HG03342 (cell line): ENCODE results near the gene SMIM24.
A peak's percentile ranks its signal among the peaks of the same experiment; 100 is the strongest.
"Not testable (repeated sequence)": the region's sequence is repeated elsewhere in the genome, so short reads cannot be mapped to it uniquely, and the experiment has no call there.

ENCODE experiments used
- ATAC-seq: cut with Tn5 transposase; IDR thresholded peaks from one replicate; pipeline ENCODE4 v1.9.1; 2021; ENCODE audit warnings: mild to moderate bottlenecking, moderate library complexity; ENCODE audit not compliant: unreplicated experiment

The SMIM24 gene

DNA sequence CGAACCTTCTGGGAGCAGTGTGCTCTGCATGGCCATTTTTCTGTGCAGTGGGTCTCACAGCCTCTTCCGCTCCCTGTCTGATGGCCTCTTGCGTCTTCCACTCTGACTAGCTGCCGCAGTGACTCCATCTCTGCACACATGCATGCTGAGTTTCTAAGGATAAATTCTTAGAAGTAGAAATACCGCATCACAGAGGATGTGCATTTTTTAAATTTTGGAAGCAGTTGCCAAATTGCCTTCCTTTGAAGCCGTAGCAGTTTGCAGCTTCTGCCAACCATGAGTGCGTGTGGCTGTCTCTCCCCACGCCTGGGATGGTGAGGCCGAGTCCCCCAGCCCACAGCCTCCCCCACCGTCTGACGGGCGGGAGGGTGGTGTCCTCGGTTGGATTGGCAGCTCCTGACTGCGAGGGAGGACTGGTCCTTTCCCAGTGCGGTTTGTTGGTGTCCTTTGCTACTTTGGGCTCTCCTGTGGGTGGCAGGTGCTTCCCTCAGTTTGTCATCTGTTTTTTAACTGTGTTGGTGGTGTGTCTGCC is 35.6 kb upstream of the SMIM24 start:
- ATAC-seq, result no peak

DNA sequence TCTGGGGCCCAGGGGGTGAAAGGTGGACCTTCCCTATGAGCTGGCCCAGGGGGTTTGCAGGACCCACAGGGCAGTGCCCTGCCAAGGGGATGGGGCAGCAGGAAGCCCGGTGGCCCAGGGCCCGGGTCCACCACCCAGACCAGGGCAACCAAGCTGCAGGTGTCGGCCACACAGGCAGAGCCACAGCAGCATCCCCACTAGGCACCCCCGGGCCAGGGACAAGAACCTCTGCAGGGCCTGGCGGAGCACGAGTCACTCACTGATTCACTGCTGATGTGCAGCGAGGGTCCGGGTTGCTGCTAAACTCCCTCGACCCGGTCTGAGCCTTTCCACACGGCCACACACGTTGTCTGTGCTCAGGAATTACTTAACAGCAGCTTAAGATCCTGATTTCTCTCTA is 34.6 kb upstream of the SMIM24 start:
- no peak for ATAC-seq

DNA sequence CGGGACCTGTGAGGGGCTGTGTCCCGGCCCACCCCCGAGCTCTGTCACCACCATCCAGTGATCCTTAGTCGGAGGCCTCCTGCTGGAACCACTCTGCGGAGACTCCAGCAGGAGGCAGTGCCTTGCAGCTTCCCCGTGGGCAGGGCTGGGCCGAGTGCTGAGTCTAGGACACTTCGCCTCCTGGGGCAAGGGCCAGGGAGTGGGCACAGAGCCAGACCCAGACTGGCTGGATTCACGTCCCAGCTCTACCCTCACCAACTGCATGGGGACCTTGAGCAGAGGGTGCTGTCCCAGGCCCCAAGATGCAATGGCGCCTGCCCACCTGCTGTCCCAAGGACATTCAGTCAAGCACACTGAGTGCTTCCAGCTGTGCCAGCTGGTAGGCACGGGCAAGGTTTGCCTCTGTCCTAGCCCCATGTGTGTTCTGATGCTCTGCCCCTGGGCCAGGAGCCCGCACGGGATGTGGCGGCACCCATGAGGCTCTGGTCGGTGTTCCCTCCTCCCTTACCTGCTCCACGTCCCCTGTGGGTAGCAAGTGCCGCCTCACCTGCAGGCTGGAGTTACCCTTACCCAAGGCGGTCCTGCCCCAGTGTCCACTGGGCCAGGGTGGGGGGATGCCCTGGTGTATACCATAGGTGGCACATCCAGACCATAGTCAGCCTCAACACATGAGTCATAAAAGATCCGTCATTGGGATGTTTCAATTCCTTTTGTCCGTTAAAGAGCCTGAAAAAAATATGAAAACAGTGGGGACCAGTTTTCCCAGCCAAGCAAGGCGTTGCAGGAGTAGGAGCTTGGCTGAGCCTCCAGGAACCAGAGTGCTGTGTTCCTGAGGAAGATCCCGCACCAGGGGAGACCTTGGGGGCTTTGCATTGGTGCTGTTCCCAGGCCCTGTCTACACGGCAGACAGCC is 33.2 kb upstream of the SMIM24 start:
- ATAC-seq, result no peak

DNA sequence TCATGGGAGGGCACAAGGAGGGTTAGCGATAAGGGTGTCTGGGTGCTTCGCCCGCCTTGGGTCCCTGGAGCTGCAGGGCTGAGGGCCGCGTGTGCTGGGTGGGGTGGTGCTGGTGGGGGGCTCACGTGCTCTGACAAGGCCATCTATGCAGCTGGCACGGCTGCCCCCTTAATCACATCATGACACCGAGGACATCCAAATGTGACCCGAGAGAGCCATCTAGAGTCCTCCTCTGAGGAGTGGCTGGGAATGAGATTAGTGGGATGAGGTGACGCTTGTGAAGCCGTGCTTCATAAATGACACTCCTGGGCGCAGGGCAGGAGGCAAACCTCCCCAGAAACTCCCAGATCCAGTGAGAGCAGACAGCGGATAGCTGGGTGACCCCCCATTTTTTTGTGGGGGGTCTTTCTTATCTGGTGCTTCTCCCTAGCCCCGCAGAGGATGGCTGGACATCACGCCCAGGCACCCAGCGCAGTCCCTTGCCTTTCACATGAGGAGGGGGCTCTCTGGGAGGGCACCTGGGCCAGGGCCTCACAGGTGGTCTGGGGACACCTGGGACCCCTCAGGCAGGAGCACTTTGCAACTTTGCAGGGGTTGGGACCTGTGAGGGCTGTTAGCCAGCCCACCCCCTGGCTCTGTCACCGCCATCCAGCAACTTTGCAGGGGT is 32.4 kb upstream of the SMIM24 start:
- ATAC-seq, result no peak

DNA sequence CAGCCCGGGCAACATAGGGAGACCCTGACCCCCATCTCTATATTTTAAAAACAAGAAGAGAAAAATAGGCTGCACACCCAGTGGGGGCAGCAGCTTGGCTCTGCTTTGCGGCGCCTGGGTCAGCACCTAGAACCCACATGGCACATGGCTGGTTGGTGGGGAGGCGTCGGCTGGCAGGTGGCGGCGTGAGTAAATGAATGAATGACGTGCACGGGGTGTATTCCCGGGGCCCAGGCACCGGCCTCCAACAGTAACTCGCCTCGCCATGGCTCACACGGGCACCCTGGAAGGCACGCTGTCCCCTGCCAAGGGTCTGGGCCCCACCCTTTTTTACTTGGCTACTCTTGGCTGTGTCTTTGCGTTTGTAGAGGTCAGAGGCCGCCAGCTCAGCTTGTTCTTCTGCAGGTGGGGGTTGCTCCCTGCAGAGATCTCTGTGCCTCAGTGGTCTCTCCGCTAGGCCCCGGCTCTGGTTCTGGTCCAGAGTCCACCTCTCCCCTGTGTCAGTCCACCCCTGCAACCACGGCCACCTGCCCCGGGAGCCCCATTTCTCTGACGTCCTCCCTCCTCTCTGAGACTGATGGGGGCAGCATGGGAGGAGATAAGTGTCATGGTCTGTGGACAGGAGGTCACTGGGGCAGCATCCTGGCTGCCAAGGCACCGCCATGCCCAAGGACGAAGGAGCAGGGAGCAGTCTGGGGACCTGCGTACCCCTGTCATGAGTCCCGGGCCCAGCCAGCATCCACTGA is 31.4 kb upstream of the SMIM24 start:
- no peak for ATAC-seq

GRCh38 chr19:3510727-3511126 is 30.4 kb upstream of the SMIM24 start:
- ATAC-seq, result no peak

- ATAC-seq, result no peak
Observed at GRCh38 chr19:3509566-3509989, 29.3 kb upstream of the SMIM24 start.

- no peak for ATAC-seq
Observed at GRCh38 chr19:3508771-3509535, 28.6 kb upstream of the SMIM24 start.

DNA sequence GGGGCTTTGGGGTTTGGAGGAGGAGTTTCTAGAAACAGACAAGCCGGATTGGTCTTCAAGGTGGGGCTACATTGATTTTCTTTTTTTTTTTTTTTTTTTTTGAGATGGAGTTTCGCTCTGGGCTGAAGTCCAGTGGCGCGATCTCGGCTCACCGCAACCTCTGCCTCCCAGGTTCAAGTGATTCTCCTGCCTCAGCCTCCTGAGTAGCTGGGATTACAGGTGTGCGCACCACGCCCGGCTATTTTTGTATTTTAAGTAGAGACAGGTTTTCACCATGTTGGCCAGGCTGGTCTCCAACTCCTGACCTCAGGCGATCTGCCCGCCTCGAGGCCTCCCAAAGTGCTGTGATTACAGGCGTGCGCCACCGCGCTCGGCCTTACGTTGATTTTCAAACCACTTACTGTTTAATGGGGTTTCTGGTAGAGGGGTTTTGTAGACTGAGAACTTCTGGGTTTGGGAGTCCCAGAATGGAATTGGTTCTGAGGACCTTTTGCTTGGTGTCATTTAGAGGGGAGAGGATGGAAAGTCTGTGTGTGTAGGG is 27.9 kb upstream of the SMIM24 start:
- not testable (repeated sequence) for ATAC-seq

DNA sequence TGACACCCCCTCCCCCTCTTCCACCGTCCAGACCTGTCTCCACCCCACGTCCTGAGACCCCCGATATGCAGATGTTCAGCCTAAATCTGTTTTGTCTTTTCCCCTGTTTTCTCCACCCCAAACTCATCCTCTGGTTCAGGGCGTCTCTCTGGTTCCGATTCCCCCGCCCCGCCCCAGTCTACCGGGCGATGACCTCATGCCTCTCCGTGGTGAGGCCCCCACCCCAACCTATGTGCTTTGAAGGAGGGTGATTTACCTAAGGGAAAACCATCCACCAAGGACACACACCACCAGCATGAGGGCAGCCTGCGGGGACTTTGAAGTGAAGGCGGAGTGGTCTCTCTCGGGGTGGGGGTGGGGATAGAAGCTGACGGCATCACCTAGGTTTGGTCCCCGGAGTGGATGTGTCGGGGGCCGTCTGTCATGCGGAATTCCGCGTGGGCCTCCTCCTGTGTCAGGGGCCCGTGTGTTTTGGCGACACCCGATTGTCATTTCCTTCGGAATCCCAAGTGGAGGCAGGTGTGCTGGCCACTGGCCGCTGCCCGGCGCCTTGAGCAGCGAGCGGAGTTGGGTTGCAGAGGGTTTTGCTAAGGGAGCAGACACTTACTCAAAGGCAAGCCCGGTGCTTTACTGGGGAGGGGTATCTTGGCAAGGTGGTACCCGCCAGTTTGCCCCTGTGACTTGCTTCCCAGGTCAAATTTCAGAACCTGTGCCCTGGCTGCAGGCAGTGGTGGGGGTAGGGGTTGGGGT is 27.2 kb upstream of the SMIM24 start:
- no peak for ATAC-seq

DNA sequence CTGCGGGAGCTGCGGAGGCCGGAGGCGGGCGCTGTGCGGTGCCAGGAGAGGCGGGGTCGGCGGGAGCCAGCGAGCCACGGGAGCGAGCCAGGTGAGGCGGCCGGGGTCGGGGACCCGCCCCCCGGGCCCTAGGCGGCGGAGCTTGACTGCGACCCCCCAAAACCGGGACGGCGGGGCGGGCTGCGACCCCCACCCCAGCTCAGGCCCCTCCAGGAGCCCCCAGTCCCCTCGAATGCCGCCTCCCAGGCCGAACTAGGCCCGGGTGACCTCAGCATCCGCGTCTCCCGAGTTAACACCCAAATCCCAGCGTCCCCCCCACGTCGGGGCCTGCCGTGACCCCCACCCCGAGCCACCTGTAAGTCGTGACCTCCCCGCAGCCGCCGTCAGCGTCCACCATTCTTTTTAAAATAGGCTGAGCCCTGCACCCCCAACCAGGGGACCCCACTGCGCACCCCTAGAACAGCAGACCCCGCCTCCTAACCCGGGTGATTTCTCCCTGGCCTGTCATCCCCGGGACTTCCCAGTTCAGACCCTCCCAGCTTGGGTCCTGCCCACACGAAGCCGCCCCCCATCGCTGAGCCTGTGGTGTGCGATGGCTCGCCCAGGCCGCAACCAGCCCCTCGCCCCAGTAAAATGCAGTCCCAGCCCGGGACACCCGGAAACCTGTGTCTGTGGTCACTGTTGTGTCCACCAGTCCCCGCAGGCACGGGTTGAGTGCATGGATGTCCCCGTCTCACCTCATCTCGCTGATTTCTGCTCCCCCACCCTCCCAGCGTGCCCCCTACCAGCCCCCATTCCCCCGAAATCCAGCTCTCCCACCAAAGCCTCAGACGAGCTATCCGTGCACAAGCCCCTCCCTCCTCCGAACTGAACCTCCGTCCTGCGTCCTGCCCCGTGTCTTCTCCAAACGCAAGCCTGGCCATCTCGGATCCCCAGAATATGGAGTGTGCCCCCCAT is 26.3 kb upstream of the SMIM24 start:
- peak; percentile 12 for ATAC-seq

GRCh38 chr19:3505598-3506383 is 25.5 kb upstream of the SMIM24 start, which contains the start of gene FZR1:
Gene FZR1, plus strand, starts transcription at chr19:3506311. Its CDS starts 16,679 bp downstream, at chr19:3522990.
- peak; percentile 84 for ATAC-seq

- no peak for ATAC-seq
Observed at GRCh38 chr19:3504735-3505134, 24.4 kb upstream of the SMIM24 start.

DNA sequence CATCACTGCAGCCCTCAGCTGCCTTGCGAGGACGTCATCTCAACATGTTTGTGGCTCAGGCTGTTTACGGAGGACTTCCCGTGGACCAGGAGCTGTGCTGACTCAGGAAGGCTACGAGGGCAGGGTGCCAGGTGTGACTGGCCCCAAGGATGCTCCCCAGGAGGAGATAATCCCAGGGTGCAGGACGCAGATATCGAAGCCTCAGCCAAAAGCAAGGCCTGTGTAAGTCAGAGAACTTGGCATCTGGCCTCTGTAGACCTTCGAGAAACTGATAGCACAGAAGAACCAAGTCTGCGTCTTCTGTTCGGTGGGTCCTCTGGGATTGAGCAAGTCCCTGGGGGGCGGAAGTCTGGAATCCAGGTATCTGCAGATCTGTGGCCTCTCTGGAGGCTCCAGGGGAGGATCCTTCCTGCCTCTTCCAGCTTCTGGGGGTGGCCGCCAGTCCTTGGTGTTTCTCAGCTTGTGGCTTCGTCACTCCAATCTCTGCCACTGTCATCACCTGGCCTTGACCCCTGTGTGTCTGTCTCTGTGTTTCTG is 22.8 kb upstream of the SMIM24 start:
- no peak for ATAC-seq

DNA sequence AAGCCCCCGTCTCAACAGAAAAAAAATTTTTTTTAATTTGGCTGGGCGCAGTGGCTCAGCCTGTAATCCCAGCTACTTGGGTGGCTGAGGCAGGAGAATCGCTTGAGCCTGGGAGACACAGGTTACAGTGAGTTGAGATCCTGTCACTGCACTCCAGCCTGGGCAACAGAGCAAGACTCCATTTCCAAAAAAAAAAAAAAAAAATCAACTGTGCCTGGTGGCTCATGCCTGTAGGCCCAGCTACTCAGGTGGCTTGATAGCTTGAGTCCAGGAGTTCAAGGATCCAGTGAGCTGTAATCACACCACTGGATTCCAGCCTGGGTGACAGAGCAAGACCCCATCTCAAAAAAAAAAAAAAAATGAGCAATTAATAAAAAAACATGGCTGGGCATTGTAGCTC is 21.5 kb upstream of the SMIM24 start:
- no peak for ATAC-seq

DNA sequence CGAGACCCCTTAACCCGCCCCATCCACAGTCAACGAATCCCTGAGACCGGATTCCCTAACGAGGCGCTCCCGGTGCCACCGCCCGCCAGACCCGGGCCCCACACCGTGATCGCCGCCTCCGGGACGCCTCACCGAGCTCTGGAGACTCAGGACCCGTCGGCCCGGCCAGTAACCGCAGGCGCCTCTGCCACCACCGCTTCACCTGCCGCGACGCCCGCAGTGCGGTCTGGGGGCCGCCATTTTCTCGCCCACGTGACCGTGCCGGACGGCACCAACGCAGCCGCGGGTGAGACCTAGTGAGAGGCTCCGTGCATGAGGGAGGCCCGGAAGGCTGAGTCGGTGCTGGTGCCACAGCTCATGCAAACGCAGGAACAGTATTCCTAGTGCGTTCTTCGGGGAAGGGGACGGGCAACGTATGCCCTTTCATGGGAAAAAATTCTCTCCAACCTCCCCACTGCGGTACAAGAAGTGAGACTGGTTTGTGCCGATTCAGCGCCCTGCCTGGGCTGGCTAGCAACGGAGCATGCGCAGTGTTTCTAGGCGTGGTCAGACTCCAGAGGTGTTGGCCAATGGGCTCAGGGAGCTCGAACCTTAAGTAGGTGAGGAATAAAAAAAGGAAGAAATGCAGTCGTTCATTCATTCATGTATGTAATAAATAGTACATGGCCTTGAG is 20.2 kb upstream of the SMIM24 start, which contains the start of gene DOHH:
Gene DOHH, minus strand, starts transcription at position 246 of the 673 bp plus-strand sequence. CDS start 3,860 bp downstream, outside the sequence.
- peak; percentile 74 for ATAC-seq
